ENCODE data around the gene DNAJC15. TPM values are rescaled to one million over a fixed set of nuclear protein-coding genes. Genes with fewer than 3 reads are reported as not detected.

DNAJC15 gene
- total RNA-seq, 1 experiment from 2014 or later, result 20.3 TPM

DNA sequence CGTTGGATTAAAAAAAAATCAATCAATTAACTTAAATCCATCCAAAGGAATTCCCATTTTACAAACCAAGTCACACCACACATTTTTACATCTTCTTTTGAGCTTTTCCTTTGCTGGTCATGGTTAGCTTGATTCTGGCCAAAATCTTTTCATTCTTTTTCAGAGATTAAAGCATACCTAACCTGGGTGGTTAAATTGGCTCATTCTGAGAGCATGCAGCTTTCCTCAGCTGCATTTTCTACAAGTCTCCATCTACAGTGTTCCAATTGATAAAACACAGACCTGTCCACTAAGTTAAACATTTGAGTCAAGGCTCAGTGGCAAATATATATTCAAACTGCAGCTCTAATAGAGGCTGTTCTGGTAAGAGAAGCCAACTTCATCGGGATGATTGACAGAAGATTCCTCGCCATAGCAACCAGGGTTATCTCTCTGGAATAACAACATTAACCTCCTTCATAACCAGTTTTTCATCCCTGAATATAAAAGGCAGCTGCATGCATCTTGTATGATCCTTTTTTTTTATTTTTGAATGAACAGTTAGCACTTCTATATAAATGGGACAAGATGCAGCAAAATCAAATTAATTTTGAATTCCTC is 106.2 kb downstream of the DNAJC15 start:
- POLR2A ChIA-PET, result interaction anchor here (0.6 kb wide), 1 partner anchor 478 kb away, joined by 3 read pairs; no protein-coding TSS in a partner anchor
- BruUV-seq (replicated peaks), result no TSS peak
- H3K4me1 ChIP-seq (ENCODE audit: control insufficient read depth, insufficient read depth, low read length), result no peaks in the 10 kb centered on the region
- intact Hi-C loops (cut with micrococcal nuclease; ENCODE audit: unreplicated experiment) (no loop called here), in situ Hi-C loops (cut with HindIII; ENCODE audit: low pct_unique_long_range_greater_than_20kb, low sequenced_read_pairs) (no loop called here)
- H3K9me3 ChIP-seq (ENCODE audit: control insufficient read depth, insufficient read depth, low read depth, low read length), result no peaks in the 10 kb centered on the region
- no peak overlapping the region for H3K4me3 ChIP-seq (ENCODE audit: low read depth in 2 of 2, low read length in 2 of 2)
- CTCF ChIA-PET, result no interaction called here
- no peak overlapping the region for H3K27ac ChIP-seq (ENCODE audit: low read length)
- TF ChIP-seq, protein P1, sequence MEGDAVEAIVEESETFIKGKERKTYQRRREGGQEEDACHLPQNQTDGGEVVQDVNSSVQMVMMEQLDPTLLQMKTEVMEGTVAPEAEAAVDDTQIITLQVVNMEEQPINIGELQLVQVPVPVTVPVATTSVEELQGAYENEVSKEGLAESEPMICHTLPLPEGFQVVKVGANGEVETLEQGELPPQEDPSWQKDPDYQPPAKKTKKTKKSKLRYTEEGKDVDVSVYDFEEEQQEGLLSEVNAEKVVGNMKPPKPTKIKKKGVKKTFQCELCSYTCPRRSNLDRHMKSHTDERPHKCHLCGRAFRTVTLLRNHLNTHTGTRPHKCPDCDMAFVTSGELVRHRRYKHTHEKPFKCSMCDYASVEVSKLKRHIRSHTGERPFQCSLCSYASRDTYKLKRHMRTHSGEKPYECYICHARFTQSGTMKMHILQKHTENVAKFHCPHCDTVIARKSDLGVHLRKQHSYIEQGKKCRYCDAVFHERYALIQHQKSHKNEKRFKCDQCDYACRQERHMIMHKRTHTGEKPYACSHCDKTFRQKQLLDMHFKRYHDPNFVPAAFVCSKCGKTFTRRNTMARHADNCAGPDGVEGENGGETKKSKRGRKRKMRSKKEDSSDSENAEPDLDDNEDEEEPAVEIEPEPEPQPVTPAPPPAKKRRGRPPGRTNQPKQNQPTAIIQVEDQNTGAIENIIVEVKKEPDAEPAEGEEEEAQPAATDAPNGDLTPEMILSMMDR (IDR thresholded peaks at IDR 0.05), result no peak
- TF ChIP-seq TCF7L2 (IDR thresholded peaks at IDR 0.05; ENCODE audit: low read depth, low read length), result no peak
- H3K27me3 ChIP-seq (ENCODE audit: control insufficient read depth, insufficient read depth, low read length), result no peaks in the 10 kb centered on the region
- DNase-seq (ENCODE audit: low read depth, low spot score) (no peak), ATAC-seq (no peak)
- H3K36me3 ChIP-seq (ENCODE audit: control insufficient read depth, insufficient read depth, low read length), result no peaks in the 10 kb centered on the region

DNA sequence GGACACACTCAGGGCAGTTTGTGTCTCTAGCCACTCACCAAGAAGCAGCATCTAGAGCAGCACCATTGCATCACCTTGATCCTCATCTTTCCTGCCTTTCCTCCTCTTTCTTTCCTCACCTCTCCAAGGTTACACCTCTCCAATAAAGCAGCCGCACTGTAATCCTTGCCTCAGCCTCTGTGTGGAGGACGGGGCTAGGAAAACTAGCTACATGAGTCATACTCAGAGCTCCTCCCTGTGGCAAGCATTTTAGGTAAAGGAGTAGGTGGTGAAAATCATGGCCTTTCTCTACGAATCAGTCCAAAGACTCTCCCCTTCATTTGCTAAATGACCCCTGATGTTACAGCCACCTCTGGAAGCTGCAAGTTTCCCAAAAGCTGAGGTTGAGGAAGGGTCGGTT is 108.9 kb downstream of the DNAJC15 start:
- Histone ChIP-seq H3K36me3 (ENCODE audit: control insufficient read depth, insufficient read depth, low read length) (no peaks in the 10 kb centered on the region), H3K27me3 (ENCODE audit: control insufficient read depth, insufficient read depth, low read length) (no peaks in the 10 kb centered on the region), H3K27ac (ENCODE audit: low read length) (no peak overlapping the region), H3K4me3 (ENCODE audit: low read depth in 2 of 2, low read length in 2 of 2) (no peak overlapping the region), H3K4me1 (ENCODE audit: control insufficient read depth, insufficient read depth, low read length) (no peaks in the 10 kb centered on the region), H3K9me3 (ENCODE audit: control insufficient read depth, insufficient read depth, low read depth, low read length) (no peaks in the 10 kb centered on the region)
- in situ Hi-C loops (cut with HindIII; ENCODE audit: low pct_unique_long_range_greater_than_20kb, low sequenced_read_pairs), result no loop called here
- TF ChIP-seq, protein P1 (IDR thresholded peaks at IDR 0.05), result no peak
- TF ChIP-seq SIN3A (IDR thresholded peaks at IDR 0.05; ENCODE audit: borderline replicate concordance, insufficient read depth, low read depth, low read length) (no peak), POLR2AphosphoS5 (IDR thresholded peaks at IDR 0.05; ENCODE audit: low read depth, low read length) (no peak), TCF7L2 (IDR thresholded peaks at IDR 0.05; ENCODE audit: low read depth, low read length) (no peak)
- DNase-seq (ENCODE audit: low read depth, low spot score) (no peak), ATAC-seq (no peak)
- ChIA-PET POLR2A (no interaction called here), CTCF (no interaction called here)
- no TSS peak for BruUV-seq (replicated peaks)
- intact Hi-C loops (cut with micrococcal nuclease; ENCODE audit: unreplicated experiment), result no loop called here

DNA sequence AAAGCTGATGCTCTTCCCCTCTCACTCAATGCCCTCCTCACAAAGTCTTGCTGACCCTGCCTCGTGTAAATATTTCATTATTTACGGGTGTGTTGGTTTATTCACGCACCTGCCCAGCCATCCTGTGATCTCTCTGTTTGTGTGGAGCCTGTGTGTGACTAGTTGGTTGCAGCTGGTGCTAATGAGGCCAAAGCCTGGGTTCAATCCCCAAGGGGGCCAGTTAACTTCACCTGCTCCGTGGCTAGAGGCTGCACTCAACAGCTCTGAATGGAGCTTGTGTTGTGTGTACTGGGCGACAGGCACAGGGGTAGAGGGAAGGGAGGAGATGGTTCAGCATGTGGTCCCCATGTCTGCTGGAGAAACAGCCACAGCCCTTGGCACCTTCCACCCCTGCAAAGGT is 109.5 kb downstream of the DNAJC15 start:
- CTCF ChIA-PET, result no interaction called here
- H3K9me3 ChIP-seq (ENCODE audit: control insufficient read depth, insufficient read depth, low read depth, low read length), result no peaks in the 10 kb centered on the region
- TF ChIP-seq POLR2AphosphoS5 (IDR thresholded peaks at IDR 0.05; ENCODE audit: low read depth, low read length) (no peak), SIN3A (IDR thresholded peaks at IDR 0.05; ENCODE audit: borderline replicate concordance, insufficient read depth, low read depth, low read length) (no peak), TCF7L2 (IDR thresholded peaks at IDR 0.05; ENCODE audit: low read depth, low read length) (no peak)
- TF ChIP-seq, protein P1 (IDR thresholded peaks at IDR 0.05), result no peak
- TF ChIP-seq, protein P2, sequence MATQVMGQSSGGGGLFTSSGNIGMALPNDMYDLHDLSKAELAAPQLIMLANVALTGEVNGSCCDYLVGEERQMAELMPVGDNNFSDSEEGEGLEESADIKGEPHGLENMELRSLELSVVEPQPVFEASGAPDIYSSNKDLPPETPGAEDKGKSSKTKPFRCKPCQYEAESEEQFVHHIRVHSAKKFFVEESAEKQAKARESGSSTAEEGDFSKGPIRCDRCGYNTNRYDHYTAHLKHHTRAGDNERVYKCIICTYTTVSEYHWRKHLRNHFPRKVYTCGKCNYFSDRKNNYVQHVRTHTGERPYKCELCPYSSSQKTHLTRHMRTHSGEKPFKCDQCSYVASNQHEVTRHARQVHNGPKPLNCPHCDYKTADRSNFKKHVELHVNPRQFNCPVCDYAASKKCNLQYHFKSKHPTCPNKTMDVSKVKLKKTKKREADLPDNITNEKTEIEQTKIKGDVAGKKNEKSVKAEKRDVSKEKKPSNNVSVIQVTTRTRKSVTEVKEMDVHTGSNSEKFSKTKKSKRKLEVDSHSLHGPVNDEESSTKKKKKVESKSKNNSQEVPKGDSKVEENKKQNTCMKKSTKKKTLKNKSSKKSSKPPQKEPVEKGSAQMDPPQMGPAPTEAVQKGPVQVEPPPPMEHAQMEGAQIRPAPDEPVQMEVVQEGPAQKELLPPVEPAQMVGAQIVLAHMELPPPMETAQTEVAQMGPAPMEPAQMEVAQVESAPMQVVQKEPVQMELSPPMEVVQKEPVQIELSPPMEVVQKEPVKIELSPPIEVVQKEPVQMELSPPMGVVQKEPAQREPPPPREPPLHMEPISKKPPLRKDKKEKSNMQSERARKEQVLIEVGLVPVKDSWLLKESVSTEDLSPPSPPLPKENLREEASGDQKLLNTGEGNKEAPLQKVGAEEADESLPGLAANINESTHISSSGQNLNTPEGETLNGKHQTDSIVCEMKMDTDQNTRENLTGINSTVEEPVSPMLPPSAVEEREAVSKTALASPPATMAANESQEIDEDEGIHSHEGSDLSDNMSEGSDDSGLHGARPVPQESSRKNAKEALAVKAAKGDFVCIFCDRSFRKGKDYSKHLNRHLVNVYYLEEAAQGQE (IDR thresholded peaks at IDR 0.05; ENCODE audit: insufficient read depth in 1 of 2, low read depth in 2 of 2, low read length in 1 of 2), result no peak
- H3K4me1 ChIP-seq (ENCODE audit: control insufficient read depth, insufficient read depth, low read length), result no peaks in the 10 kb centered on the region
- no peak for ATAC-seq
- BruUV-seq (replicated peaks), result no TSS peak
- intact Hi-C loops (cut with micrococcal nuclease; ENCODE audit: unreplicated experiment) (no loop called here), in situ Hi-C loops (cut with HindIII; ENCODE audit: low pct_unique_long_range_greater_than_20kb, low sequenced_read_pairs) (no loop called here)
- H3K4me3 ChIP-seq (ENCODE audit: low read depth in 2 of 2, low read length in 2 of 2), result no peak overlapping the region
- DNase-seq (ENCODE audit: low read depth, low spot score), result no peak
- POLR2A ChIA-PET, result no interaction called here
- no peaks in the 10 kb centered on the region for H3K27me3 ChIP-seq (ENCODE audit: control insufficient read depth, insufficient read depth, low read length)
- no peaks in the 10 kb centered on the region for H3K36me3 ChIP-seq (ENCODE audit: control insufficient read depth, insufficient read depth, low read length)
- H3K27ac ChIP-seq (ENCODE audit: low read length), result no peak overlapping the region

Data from Panc1 (cell line).